ENCODE results near the gene FGGY.
A peak's percentile ranks its signal among the peaks of the same experiment; 100 is the strongest.
"Not testable (repeated sequence)": the region's sequence is repeated elsewhere in the genome, so short reads cannot be mapped to it uniquely, and the experiment has no call there.

The FGGY gene, protein sequence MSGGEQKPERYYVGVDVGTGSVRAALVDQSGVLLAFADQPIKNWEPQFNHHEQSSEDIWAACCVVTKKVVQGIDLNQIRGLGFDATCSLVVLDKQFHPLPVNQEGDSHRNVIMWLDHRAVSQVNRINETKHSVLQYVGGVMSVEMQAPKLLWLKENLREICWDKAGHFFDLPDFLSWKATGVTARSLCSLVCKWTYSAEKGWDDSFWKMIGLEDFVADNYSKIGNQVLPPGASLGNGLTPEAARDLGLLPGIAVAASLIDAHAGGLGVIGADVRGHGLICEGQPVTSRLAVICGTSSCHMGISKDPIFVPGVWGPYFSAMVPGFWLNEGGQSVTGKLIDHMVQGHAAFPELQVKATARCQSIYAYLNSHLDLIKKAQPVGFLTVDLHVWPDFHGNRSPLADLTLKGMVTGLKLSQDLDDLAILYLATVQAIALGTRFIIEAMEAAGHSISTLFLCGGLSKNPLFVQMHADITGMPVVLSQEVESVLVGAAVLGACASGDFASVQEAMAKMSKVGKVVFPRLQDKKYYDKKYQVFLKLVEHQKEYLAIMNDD

DNA sequence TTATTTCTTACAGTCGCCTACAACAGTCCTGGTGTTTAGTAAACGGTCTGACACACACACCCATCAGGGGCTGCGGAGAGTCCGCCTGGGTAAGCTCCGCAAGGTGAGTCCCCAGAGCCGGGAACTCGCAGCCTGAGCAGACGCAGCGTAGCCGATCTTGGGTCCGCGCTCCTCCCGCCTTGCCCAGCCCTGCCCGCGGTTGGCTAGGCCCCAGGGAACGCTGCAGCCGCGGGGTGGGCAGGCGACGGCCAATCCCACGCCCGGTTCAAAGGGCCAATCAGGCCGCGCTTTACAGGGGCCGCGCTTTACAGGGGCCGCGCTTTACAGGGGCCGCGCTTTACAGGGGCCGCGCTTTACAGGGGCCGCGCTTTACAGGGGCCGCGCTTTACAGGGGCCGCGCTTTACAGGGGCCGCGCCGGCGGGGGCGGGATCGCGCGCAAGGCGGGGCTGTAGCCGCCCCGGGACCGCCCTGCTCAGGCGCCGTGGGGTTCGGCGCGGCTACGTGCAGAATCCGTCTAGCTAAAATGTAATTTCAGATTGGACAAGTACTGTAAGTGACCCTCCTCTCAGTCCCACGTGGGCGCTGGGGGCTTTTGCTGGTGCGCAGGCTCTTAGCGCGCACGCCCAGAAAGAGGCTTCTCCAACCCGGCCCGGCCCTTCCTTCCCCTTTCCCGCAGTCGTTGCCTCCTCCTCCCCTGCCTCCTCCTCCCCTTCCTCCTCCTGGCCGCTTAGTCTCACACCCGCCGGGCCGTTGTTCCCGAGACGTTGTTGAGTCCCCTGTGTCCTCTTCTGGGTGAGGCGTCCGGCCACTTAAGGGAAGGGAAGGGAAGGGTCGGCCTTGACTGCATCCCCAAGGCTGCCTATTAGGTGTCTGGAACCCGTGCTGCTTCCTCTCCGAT is at the start of gene FGGY:
Gene FGGY (plus strand): TSS at position 737 of the 899 bp plus-strand sequence. CDS start 24,456 bp downstream, outside the sequence.
- DNase-seq, result peak; percentile 91

DNA sequence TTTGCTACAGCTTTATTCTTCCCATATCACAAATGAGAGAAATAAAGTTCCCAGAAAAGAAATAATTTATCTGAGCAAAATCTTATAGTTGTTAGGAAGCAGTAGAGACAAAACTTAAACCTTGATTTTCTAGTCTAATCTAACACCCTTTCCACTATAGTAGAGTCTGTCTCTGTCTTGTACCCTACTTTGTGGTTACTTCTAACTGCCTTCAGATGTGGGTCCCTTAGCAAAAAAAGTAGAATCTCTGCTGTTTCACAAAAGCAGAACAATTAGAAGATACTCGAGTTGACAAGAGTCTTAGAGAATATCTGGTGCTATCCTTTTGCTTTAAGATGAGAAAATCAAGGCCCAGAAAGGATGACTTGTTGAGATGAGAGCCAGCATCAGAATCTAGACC is 48.1 kb upstream of the FGGY start:
- DNase-seq, result no peak

DNA sequence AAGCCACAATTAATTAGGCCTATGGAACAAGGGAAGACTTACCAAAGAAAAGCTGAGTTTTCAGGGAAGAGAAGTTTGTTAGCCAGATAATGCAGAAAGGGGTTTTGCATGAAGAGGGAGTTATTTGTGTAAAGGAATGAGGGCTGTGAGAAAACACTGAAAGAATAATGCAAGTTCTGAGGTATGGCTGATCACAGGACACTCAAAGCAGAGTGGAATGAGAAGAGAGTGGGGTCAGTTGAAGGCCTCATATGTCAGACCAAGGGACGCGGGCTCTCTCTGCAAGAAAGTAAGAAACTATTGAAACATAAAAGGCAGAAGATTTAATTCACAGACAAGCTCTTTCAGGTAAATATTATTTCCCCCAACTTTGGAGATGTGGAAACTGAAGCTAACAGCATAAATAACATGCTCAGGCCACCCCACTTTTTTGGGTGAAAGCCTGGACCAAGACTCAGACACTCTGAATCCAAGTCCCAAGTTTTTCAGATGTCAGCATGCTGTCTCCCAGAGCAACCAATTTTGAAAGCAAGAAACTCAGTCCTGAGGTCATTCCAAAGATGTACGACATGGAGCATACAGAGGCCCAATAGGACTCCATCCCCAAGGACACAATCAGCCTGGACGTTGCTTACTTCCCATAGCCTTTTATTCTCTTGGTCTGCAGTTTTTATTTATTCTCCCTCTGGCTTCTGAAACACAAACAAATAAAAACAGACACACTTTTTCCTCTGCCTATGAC is 47.3 kb upstream of the FGGY start:
- no peak for DNase-seq

DNA sequence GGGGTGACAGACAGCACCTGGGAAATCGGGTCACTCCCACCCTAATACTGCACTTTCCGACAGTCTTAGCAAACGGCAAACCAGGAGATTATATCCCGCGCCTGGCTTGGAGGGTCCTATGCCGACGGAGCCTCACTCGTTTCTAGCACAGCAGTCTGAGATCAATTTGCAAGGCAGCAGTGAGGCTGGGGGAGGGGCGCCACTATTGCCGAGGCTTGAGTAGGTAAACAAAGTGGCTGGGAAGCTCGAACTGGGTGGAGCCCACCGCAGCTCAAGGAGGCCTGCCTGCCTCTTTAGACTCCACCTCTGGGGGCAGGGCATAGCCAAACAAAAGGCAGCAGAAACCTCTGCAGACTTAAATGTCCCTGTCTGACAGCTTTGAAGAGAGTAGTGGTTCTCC is 45.8 kb upstream of the FGGY start:
- DNase-seq, result not testable (repeated sequence)

DNA sequence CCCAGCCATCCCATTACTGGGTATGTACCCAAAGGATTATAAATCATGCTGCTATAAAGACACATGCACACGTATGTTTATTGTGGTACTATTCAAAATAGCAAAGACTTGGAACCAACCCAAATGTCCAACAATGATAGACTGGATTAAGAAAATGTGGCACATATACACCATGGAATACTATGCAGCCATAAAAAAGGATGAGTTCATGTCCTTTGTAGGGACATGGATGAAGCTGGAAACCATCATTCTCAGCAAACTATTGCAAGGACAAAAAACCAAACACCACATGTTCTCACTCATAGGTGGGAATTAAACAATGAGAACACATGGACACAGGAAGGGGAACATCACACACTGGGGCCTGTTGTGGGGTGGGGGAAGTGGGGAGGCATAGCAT is 40.5 kb upstream of the FGGY start:
- DNase-seq, result not testable (repeated sequence)

DNA sequence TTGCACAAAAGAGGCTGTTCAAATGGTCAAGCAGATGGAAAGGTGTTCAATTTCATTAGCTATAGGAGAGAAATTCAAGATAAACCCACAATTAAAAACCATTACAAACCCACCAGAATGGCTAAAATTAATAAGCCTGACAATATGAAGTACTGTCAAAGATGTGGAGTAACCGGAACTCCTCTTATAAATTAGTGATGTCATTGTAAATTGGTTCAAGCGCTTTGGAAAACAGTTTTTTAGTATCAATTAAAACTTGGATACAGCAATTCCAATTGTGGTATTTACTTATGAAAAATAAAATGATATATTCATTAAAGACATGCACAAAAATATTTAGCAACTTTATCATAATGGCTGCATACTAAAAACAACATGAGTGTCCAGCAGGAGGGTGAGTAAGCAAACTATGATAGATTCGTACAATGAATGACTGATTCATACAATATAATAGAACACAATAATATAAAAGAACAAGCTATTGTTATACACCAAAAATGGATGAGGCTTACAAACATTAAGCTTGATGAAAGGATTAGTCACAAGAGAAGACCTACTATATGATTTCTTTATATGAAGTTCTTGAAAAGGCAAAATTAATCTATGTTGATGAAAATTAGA is 38.4 kb upstream of the FGGY start:
- DNase-seq, result no peak

DNA sequence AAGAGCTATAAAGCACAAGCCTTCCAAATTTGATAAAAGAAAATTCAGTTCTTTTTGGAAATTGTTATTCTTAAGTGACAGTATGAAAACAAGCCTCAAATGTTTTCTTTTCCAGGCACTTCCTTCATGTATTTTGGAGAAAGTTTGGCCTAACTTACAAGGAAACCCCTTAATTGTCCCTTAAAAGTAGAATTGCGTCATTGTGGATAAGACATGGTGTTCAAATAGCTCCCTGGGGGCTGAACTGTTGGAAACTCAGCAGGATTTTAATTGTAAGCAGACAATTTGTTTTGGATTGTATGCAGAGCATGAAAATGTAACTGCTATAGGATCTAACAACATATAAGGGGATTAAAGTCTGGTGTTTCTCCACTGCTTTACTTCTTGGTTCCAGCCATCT is 35.4 kb upstream of the FGGY start:
- no peak for DNase-seq

DNA sequence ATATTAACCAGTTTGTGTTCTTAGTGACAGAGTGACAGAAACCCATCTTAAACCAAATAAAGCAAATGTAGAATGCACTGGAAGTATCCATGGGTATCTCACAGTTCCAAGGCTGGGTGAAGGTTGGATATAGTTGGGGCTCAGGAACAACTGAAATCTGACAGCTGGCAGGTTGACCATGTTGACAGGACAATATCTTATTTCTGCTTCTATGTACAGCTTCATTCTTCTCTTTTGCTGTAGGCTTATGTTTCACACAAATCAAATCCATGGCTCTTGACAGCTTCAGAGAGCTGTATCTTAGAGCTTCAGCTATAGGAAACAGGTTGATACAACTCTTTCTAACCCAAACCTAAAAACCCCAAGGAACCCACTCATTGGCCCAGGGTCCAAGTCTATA is 34.3 kb upstream of the FGGY start:
- DNase-seq, result no peak

DNA sequence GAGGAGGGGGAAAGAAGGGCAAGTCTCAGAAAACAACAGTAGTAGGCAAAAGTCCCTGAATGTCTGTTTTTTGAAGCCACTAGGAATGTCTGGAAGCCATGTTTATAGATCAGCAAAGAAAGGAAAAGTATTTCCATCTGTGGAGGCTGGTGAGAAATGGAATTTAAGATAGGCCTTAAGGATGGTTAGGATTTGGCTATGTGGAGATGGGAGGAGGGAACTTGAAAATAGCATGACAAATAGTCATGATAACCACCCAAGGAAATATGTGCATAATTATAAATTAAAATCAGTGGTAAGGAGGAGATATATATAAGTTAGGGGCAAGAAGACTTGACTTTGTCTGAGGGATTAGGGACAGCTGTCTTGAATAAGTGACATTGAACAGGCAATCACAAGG is 33.8 kb upstream of the FGGY start:
- no peak for DNase-seq

DNA sequence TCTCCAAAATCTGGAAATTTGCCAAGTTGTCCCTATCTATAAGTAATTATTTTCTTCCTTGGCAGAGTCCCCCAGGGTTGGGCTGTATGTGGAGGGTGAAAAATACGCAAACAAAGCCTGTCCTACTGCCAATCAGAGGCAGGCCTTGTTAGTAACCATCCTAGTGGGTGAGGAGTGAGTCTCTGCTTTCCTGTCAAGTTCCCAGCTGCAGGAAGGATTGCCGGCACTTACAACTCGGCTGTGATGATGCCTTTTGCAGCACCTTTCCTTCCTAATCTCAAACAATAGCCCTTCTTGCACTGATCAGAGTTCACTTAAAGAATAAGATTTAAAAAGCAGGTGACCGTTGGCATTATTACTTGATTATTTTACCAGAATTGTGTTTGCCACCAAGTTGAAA is 31.3 kb upstream of the FGGY start:
- no peak for DNase-seq

DNA sequence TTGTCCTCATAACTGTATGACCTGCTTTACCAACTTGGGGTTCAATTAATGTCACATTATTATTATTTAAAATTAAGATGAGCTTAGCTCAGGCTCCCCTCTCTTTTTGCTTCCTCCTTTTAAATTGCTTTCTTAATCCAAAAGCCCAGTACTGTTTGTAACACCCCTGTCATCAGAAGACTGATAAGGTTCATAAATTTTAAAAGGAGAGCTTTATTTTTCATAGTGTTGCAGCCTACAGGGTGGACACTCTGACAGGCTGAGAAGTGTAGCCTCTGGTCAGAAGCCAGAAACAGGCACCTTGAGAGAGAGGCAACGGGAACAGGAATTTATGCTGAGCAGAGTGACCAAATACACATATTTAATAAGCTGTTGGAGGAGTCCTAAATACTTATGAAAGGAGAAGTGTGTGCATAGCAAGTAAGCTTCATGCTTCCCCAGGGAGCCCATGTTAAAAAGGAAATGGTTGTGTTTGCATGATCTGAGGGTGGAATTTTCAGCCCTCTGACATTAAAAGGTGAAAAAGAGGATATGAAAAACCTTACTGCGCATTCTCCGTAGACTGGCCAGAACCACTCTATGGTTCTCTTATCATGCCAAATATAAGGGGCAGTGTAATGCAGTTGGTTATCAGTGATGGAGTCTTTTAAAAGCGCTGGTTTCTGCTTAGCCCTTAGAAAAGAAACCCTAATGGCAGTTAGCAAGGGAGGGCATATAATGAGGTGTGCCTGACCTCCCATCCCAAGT is 30.5 kb upstream of the FGGY start:
- DNase-seq, result no peak

DNA sequence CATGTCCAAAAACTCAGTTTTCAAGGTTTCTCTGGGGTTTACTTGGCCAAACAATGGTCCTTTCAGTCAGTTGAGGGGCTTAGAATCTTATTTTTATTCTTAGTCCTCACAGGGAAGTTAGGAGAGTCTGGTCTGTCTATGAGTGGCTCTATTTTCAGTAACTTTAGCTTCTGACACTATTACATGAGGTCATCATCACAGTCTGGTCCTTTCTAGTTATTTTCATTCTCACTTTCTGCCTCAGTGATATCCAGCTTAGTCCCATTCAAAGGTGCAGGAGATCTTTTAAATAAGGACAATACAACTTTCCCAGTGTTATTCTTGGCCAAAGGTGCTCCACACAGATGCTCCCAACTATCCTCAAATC is 30.0 kb upstream of the FGGY start:
- DNase-seq, result no peak

DNA sequence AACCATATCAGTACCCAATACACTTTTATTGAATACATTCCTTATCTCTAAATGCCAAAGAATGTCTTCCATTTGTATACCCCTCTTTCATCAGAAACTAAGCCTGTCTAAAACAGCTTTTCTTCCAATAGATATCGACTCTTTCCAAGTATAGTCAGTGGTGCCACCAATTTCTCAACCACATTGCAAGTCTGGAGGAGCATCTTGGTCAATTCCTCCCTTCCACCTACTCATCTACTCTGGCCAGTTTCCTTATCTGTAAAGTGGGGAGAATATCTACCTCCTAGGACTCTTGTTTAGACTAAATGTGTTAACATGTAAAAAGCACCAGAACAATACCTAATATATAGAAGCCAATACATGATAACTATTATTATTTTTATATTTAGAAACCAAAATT is 28.5 kb upstream of the FGGY start:
- no peak for DNase-seq

DNA sequence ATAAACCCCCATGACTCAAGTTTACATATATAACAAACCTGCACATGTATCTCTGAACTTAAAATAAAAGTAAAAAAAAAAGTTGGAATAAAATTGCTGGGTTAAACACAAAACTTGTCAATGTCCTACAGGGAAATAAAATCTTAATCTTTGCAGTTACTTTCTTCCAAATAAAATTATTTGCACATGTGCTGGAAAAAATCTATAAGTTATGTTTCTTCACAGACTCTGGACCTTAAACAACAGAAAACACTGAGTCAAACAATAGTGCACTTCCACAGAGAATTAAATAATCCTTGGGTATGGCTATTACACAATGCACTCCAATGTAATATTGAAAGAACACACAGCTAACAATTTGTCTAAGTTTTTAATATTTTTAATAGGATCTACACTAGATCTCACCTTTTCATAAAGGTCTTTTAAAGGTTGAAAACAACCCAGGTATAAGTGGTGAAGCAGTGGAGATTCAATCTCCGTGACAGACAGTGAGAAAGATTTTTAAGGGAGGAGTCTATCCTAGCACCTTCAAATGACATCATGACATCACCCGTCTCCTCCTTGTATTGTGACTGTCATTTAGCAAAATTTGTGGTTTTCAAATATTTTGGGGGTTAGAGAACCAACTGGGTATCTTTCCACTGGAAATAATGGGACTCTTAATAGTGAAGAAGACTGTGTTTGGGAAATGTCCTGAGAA is 25.2 kb upstream of the FGGY start:
- no peak for DNase-seq

DNA sequence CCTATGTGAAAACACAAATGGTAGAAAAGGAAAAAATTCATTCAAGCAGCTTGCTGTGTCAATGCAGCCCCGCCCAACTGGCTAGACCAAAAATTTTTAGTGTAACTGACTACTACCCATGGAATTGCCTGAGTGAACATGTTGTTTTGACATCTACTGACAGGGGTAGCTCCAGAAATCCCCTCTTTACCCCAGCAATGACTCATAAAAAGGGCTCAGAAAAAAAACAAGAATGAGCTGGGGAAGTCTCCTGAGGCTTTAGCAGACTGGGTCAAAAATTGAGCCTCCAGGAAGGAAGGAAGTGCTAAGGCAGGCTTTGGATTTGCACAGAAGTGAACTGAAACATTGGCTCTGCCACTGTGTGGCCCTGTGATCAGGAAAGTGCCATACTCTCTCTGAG is 24.4 kb upstream of the FGGY start:
- peak; percentile 20 for DNase-seq

DNA sequence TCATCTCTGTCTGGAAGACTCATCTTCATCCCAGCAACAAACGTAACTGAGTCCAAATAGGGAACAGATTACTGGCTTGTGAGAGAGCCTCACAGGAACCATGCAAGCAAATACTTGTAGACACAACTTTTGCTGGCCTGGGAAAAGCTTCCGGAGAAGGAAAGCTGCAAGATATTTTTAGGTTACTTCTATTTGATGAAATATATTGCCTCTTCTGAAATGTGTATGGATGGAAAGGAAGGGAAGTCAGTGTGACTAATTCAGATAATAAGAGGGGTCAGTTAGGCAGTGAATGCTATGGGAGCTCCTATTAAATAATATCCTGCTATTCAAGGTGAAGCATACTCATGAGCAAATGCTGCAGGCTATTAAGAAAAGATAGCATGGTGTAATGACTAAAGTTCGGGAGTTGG is 20.4 kb upstream of the FGGY start:
- DNase-seq, result no peak

DNA sequence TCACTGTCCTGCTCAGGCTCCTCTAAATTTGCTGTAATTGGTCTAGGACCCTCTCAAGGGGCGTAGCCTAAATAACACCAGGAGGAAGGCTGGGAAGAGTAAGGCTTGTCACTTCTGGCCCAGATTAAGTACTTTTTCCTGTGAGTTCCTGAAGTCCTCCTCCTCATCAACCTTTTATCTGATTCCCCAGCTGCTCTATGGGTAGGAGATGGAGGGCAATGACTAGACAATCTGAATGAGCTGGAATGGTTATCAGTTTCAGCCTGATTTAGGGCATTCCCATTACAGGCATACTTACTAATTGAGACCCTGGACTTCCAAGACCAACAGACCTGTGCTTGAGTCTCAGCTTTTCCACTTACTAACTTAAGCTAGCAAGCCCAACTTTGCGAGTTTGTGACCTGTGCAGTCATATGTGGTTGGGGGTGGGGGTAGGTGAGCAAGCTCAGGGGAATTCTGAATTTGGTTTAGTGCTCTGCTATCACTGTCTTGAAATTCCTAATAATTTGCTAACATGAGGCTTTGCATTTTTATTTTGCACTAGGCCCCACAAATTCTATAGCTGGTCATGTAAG is 18.0 kb upstream of the FGGY start:
- DNase-seq, result no peak

DNA sequence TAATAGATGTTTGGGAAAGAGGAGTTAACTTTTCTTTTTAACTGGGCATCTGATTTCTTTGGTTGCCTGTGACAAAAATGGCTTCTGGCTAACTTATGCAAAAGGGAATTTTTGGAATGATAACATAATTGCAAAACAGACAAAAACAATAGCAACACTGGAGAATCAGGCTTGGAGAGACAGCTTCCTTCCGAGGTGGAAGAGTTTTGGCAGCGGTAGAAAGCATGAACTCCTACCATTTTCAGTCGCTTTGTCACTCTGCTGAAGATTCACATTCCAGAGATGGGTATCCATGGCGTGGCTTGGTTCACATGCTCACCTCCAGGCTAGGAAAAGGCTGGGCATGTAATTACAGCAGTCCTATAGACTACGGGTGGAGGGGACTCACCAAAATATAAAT is 17.2 kb upstream of the FGGY start:
- no peak for DNase-seq

DNA sequence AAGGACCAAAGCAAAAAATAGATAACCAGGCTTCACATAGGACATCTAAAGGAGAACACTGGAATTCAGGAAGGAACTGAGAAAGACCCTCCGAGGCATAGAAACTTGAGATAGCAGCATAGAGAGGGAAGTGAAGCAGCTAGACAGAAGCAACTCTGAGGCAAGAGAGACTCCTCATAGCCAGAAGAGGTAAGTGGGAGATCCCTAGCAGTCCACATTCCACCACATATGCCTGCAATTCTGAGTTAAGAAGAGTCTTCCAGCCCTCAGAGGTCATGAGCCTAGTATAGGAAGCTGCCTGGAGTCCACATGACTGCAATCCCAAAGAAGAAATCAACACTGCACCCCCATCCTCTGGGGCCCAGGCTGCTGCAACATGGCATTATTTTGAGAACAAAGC is 13.9 kb upstream of the FGGY start:
- no peak for DNase-seq

DNA sequence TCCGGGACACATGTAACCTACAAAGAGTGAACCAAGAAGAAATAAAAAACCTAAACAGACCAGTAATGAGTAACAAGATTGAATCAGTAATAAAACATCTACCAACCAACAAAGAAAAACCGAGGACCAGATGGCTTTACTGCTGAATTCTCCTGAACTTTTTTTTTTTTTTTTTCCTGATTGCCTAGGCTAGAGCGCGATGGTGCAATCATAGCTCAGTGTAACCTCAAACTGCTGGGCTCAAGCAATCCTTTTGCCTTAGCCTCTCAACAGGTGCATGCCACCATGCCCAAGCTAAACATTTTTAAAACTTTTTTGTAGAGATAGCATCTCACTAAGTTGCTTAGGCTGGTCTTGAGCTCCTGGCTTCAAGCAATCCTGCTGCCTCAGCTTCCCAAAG is 11.2 kb upstream of the FGGY start:
- DNase-seq, result no peak

DNA sequence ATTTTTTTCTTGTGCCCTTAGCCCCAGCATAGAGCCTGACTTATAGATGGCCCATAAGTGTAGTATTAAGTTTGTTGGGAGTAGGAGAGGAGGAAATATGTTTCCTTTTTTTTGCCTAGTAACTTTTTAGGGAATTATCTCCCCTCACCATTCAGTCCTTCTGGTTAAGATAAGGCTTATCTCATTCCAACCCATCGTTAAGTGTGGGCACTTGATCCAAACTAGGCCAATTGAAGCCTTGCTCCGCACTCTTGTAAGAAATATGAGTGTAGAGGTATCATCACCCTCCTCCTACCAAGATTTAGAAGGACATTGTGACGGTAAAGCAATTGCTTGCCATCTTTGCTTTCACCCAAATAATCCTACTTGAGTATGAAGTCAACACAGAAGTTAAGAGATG is 8.8 kb upstream of the FGGY start:
- DNase-seq, result no peak
